PC-3 (cell line): ENCODE results near the gene METTL5.

Experiments used
- EZH2 ChIP-seq: fragments of 300-600 bp; sonication (generic); IDR thresholded peaks from one replicate; pipeline ENCODE4 v1.6.1; 2017; ENCODE audit warnings: antibody characterized with exemption, mild to moderate bottlenecking, low read length; ENCODE audit not compliant: unreplicated experiment
- TF ChIP-seq, protein P1 (sequence below): fragments of 300-600 bp; sonication (generic); conservative IDR thresholded peaks from 2 replicates; pipeline ENCODE4 v1.5.1; 2017; ENCODE audit warnings: antibody characterized with exemption, low read depth, mild to moderate bottlenecking, low read length

DNA sequence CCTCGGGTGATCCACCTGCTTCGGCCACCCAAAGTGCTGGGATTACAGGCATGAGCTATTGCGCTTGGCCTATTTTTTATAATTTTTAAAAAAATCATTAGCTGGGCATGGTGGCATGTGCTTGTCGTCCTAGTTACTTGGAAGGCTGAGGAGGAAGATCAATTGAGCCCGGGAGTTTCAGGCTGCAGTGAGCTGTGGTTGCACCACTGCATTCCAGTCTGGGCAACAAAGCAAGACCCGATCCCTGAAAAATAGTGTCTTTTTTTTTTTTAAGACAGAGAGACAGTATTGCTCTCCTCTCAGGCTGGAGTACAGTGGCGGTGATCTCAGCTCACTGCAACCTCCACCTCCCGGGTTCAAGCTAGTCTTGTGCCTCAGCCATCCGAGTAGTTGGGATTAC, 21.2 kb downstream of the METTL5 start:
- TF ChIP-seq EZH2, result no peak
- TF ChIP-seq, protein P1, sequence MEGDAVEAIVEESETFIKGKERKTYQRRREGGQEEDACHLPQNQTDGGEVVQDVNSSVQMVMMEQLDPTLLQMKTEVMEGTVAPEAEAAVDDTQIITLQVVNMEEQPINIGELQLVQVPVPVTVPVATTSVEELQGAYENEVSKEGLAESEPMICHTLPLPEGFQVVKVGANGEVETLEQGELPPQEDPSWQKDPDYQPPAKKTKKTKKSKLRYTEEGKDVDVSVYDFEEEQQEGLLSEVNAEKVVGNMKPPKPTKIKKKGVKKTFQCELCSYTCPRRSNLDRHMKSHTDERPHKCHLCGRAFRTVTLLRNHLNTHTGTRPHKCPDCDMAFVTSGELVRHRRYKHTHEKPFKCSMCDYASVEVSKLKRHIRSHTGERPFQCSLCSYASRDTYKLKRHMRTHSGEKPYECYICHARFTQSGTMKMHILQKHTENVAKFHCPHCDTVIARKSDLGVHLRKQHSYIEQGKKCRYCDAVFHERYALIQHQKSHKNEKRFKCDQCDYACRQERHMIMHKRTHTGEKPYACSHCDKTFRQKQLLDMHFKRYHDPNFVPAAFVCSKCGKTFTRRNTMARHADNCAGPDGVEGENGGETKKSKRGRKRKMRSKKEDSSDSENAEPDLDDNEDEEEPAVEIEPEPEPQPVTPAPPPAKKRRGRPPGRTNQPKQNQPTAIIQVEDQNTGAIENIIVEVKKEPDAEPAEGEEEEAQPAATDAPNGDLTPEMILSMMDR, result no peak
